Kidney epithelial cell (primary cell): ENCODE results near the gene C6orf47. TPM values are rescaled to one million over a fixed set of nuclear protein-coding genes. Genes with fewer than 3 reads are reported as not detected.

Experiments used
- DNase-seq: peaks from one replicate; pipeline ENCODE4 v3.0.0-alpha.2; 2010; ENCODE audit warnings: low read depth
- H3K27me3 ChIP-seq: 2 replicates; pipeline ENCODE4 v1.6.0; 2011; ENCODE audit warnings: low read length; ENCODE audit not compliant: control insufficient read depth, insufficient read depth
- H3K36me3 ChIP-seq: 2 replicates; pipeline ENCODE4 v1.5.1; 2011; ENCODE audit warnings: low read length; ENCODE audit not compliant: control insufficient read depth, insufficient read depth
- H3K4me3 ChIP-seq: 2 replicates; pipeline ENCODE4 v1.5.1; 2011; ENCODE audit warnings: low read depth, mild to moderate bottlenecking, control low read depth, low read length
- total RNA-seq: library from RNA; depleted of rRNA; stranded (reverse); fragments of >200 nt; gene quantifications from 2 replicates; pipeline ENCODE4 v1.2.3, GENCODE V29; 2015
- TF ChIP-seq, protein P1 (sequence below): IDR thresholded peaks from 2 replicates; pipeline ENCODE4 v1.5.1; 2011; ENCODE audit warnings: mild to moderate bottlenecking, moderate library complexity, low read length, control low read depth, inconsistent platforms; ENCODE audit not compliant: insufficient read depth, poor library complexity, severe bottlenecking

C6orf47 gene
- total RNA-seq, 1 donor from 2014 or later: 24.9 TPM

DNA sequence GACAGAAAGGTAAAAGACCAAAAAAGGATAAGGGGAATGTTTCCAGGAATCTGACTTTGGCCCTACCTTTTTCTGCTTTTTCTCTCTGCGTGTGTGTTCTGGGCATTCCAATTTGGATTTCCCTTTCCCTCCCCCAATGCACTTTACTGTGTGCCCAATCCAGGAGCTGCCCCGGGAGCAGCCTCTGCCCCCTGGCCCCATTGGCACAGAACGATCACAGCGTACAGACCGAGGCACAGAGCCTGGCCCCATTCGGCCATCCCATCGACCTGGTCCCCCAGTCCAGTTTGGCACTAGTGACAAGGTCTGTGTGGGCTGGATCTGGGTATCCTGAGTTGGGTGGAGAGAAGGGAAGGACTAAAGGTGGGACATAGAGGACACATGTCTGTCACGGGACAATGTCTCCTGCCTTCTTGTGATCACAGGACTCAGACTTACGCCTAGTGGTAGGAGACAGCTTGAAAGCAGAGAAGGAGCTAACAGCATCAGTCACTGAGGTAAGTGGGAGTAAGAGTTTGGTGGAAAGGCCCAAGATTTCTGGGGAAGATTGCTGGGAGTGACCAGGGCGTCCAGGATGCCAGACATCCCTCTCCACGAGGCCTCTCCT lies 25.5 kb downstream of the C6orf47 start:
- peaks cover 7% of the 10 kb centered on the region for H3K36me3 ChIP-seq
- H3K27me3 ChIP-seq: no peaks in the 10 kb centered on the region
- TF ChIP-seq, protein P1, sequence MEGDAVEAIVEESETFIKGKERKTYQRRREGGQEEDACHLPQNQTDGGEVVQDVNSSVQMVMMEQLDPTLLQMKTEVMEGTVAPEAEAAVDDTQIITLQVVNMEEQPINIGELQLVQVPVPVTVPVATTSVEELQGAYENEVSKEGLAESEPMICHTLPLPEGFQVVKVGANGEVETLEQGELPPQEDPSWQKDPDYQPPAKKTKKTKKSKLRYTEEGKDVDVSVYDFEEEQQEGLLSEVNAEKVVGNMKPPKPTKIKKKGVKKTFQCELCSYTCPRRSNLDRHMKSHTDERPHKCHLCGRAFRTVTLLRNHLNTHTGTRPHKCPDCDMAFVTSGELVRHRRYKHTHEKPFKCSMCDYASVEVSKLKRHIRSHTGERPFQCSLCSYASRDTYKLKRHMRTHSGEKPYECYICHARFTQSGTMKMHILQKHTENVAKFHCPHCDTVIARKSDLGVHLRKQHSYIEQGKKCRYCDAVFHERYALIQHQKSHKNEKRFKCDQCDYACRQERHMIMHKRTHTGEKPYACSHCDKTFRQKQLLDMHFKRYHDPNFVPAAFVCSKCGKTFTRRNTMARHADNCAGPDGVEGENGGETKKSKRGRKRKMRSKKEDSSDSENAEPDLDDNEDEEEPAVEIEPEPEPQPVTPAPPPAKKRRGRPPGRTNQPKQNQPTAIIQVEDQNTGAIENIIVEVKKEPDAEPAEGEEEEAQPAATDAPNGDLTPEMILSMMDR: no peak
- H3K4me3 ChIP-seq: no peak overlapping the region
- DNase-seq: no peak

DNA sequence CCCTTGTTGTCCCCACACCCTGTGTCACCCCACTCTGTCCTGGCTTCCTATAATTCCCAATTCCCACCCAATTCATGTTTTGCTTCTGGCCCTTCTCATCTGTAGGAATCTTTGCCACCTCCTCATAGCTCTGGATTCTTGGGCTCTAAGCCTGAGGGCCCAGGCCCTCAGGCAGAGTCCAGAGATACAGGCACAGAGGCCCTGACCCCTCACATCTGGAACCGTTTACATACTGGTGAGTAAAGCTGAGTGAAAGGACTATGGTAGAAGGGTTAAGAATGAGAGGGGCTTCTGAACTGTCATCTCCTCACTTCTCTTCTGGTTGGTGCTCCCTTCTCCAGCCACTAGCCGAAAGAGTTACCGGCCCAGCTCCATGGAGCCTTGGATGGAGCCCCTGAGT lies 26.4 kb downstream of the C6orf47 start:
- no peak overlapping the region for H3K4me3 ChIP-seq
- H3K27me3 ChIP-seq: no peaks in the 10 kb centered on the region
- TF ChIP-seq, protein P1: no peak
- no peak for DNase-seq
- H3K36me3 ChIP-seq: peaks cover 7% of the 10 kb centered on the region

- H3K36me3 ChIP-seq: peaks cover 7% of the 10 kb centered on the region
Observed at GRCh38 chr6:31633447-31633846, 27.1 kb downstream of the C6orf47 start.

DNA sequence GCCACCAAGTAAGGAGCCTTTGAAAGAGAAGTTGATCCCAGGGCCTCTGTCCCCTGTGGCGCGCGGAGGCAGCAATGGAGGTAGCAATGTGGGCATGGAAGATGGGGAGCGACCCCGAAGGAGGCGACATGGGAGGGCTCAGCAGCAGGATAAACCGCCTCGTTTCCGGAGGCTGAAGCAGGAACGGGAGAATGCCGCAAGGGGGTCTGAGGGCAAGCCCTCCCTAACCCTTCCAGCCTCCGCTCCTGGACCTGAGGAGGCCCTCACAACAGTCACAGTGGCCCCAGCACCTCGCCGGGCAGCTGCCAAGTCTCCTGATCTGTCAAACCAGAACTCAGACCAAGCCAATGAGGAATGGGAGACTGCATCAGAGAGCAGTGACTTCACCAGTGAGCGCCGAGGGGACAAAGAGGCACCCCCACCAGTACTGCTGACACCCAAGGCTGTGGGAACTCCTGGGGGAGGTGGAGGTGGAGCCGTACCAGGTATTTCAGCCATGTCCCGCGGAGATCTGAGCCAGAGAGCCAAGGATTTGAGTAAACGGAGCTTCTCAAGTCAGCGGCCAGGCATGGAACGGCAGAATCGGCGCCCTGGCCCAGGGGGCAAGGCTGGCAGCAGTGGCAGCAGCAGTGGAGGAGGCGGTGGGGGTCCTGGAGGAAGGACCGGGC lies 28.2 kb downstream of the C6orf47 start:
- TF ChIP-seq, protein P1: no peak
- DNase-seq: no peak
- peaks cover 6% of the 10 kb centered on the region for H3K36me3 ChIP-seq

More at GRCh38 chr6:31633447-31633846, 27.1 kb downstream of the C6orf47 start:
- no peaks in the 10 kb centered on the region for H3K27me3 ChIP-seq
- TF ChIP-seq, protein P1: no peak
- no peak overlapping the region for H3K4me3 ChIP-seq
- DNase-seq: no peak

DNA sequence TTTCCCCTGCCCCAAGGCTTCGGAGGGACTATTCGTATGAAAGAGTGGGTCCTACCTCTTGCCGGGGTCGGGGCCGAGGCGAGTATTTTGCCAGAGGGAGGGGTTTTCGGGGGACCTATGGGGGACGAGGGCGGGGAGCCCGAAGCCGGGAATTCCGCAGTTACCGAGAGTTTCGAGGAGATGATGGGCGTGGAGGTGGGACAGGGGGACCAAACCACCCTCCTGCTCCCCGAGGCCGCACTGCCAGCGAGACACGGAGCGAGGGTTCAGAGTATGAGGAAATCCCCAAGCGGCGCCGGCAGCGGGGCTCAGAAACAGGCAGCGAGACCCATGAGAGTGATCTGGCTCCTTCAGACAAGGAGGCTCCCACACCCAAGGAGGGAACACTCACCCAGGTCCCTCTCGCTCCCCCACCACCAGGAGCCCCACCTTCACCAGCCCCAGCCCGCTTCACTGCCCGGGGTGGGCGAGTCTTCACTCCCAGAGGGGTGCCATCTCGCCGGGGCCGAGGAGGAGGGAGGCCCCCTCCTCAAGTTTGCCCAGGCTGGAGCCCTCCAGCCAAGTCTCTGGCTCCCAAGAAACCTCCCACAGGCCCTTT lies 28.8 kb downstream of the C6orf47 start:
- Histone ChIP-seq H3K36me3 (peaks cover 6% of the 10 kb centered on the region), H3K4me3 (no peak overlapping the region), H3K27me3 (no peaks in the 10 kb centered on the region)
- TF ChIP-seq, protein P1: no peak
- no peak for DNase-seq

More for the DNA sequence above, 28.2 kb downstream of the C6orf47 start:
- H3K4me3 ChIP-seq: no peak overlapping the region
- no peaks in the 10 kb centered on the region for H3K27me3 ChIP-seq
